GM12878 (cell line): ENCODE measurements around the gene TTC33. TPM values are rescaled to one million over a fixed set of nuclear protein-coding genes. Genes with fewer than 3 reads are reported as not detected.
"Not testable (repeated sequence)": the region's sequence is repeated elsewhere in the genome, so short reads cannot be mapped to it uniquely, and the experiment has no call there.

Source experiments
- ATAC-seq: fragments of 200-7000 bp; cut with Tn5 transposase; 3 replicates; pipeline ENCODE4 v1.9.1; 2020; ENCODE audit warnings: mild to moderate bottlenecking, moderate library complexity
- BruUV-seq: library from RNA; stranded (reverse); fragments of 400-500 nt; replicated peaks from 2 replicates; lab custom pipeline; 2021; lab: Mats Ljungman, UMichigan
- CTCF ChIA-PET: fragments of 300-600 bp; sonication (Branson Sonifier 250); formaldehyde crosslinking; extraction: SDS; loops from one replicate; lab custom pipeline; 2021; ENCODE audit warnings: inconsistent platforms; lab: Yijun Ruan, JAX
- POLR2A ChIA-PET: fragments of 350-600 bp; formaldehyde crosslinking; extraction: SDS; loops from one replicate; lab custom pipeline; 2021; ENCODE audit warnings: inconsistent platforms; lab: Charles Lee
- RAD21 ChIA-PET: fragments of 300-600 bp; sonication (Branson Sonifier 250); formaldehyde crosslinking; loops from one replicate; lab custom pipeline; 2023; ENCODE audit warnings: antibody characterized with exemption; ENCODE audit not compliant: unreplicated experiment; lab: Charles Lee
- SMC1A ChIA-PET: fragments of 300-600 bp; sonication (Branson Sonifier 250); formaldehyde crosslinking; loops from one replicate; lab custom pipeline; 2023; ENCODE audit not compliant: unreplicated experiment, uncharacterized antibody; lab: Charles Lee
- DNase-seq: peaks from one replicate; pipeline ENCODE4 v3.0.0-alpha.2; 2011; ENCODE audit warnings: low read depth, low spot score
- FAIRE-seq: peaks from 3 replicates; lab custom pipeline; 2011; peaks lifted over from hg19 to GRCh38; lab: Jason Lieb, UNC
- H2AFZ ChIP-seq: 2 replicates; pipeline ENCODE4 v1.6.0; 2011; ENCODE audit warnings: low read depth, low read length, control low read depth; ENCODE audit not compliant: control insufficient read depth
- H3K27ac ChIP-seq: 2 replicates; pipeline ENCODE4 v1.5.1; 2011; ENCODE audit warnings: control low read depth; ENCODE audit not compliant: control insufficient read depth, insufficient read depth
- H3K27me3 ChIP-seq, 2 experiments: replicated peaks in 1 of 2; 2 replicates each; pipeline versions ENCODE4 v1.6.0 to v1.6.1; 2011; ENCODE audit warnings: low read length in 1 of 2; ENCODE audit not compliant: control insufficient read depth in 2 of 2, insufficient read depth in 2 of 2
- H3K36me3 ChIP-seq, 2 experiments: 2 replicates each; pipeline ENCODE4 v1.5.1; 2011; ENCODE audit warnings: low read length in 1 of 2; ENCODE audit not compliant: control insufficient read depth in 2 of 2, insufficient read depth in 2 of 2
- H3K4me1 ChIP-seq: 2 replicates; pipeline ENCODE4 v1.6.1; 2011; ENCODE audit warnings: mild to moderate bottlenecking, low read length, moderate library complexity, mixed read lengths; ENCODE audit not compliant: control insufficient read depth, insufficient read depth
- H3K4me2 ChIP-seq: 2 replicates; pipeline ENCODE4 v1.6.0; 2011; ENCODE audit warnings: control low read depth; ENCODE audit not compliant: control insufficient read depth, insufficient read depth
- H3K4me3 ChIP-seq: fragments of 200-600 bp; sonication (generic); 2 replicates; pipeline ENCODE4 v1.5.1; 2016
- H3K79me2 ChIP-seq: 2 replicates; pipeline ENCODE4 v1.6.0; 2011; ENCODE audit warnings: low read length; ENCODE audit not compliant: control insufficient read depth, insufficient read depth
- H3K9ac ChIP-seq: 2 replicates; pipeline ENCODE4 v1.8.0; 2011; ENCODE audit warnings: low read length, control low read depth, mixed read lengths; ENCODE audit not compliant: control insufficient read depth, insufficient read depth
- H3K9me3 ChIP-seq: replicated peaks from 3 replicates; pipeline ENCODE4 v1.5.1; 2011; ENCODE audit warnings: mild to moderate bottlenecking, low read length; ENCODE audit not compliant: control insufficient read depth, insufficient read depth
- H4K20me1 ChIP-seq: 2 replicates; pipeline ENCODE4 v1.6.0; 2011; ENCODE audit not compliant: control insufficient read depth, insufficient read depth
- HDAC6 ChIP-seq: fragments of 200-600 bp; sonication (generic); IDR thresholded peaks from one replicate; pipeline ENCODE4 v1.8.0; 2017; ENCODE audit warnings: antibody characterized with exemption; ENCODE audit not compliant: unreplicated experiment
- JUNB ChIP-seq: IDR thresholded peaks from 2 replicates; pipeline ENCODE4 v1.6.1; 2016; ENCODE audit warnings: antibody characterized with exemption, mild to moderate bottlenecking
- JUND ChIP-seq: IDR thresholded peaks from 2 replicates; pipeline ENCODE4 v1.6.1; 2012; ENCODE audit warnings: low read depth, mild to moderate bottlenecking, low read length, improper control_type of control experiment, moderate library complexity
- KAT2A ChIP-seq: conservative IDR thresholded peaks from 2 replicates; pipeline ENCODE4 v1.6.1; 2011; ENCODE audit warnings: low read depth, low read length; ENCODE audit not compliant: control insufficient read depth
- MYB ChIP-seq: fragments of 150-350 bp; IDR thresholded peaks from 2 replicates; pipeline ENCODE4 v1.6.1; 2014; ENCODE audit warnings: mild to moderate bottlenecking, low read depth, low read length, borderline replicate concordance
- TCF3 ChIP-seq: IDR thresholded peaks from 2 replicates; pipeline ENCODE4 v1.6.1; 2012; ENCODE audit warnings: low read depth, mild to moderate bottlenecking, low read length, borderline replicate concordance; ENCODE audit not compliant: insufficient read depth
- WGBS: methylation state at CpG from one replicate; pipeline ENCODE4 v1.1.6; 2016; ENCODE audit warnings: low lambda C conversion rate; ENCODE audit not compliant: insufficient replicate concordance, insufficient coverage; ENCODE audit errors: missing lambda C conversion rate; 5-methylcytosine and 5-hydroxymethylcytosine counted together
- in situ Hi-C: fragments of 300-500 bp; cut with MboI; formaldehyde crosslinking; loops from 9 replicates; pipeline ENCODE4 v1.14.3; 2018; ENCODE audit warnings: mixed read lengths
- intact Hi-C: fragments of 100-400 bp; cut with micrococcal nuclease; formaldehyde crosslinking; loops from one replicate; pipeline ENCODE4 v1.14.2; 2022; ENCODE audit not compliant: unreplicated experiment
- polyA plus RNA-seq, 11 experiments: library from polyadenylated mRNA; depleted of rRNA in 4 of 11; unstranded in 6 of 11; stranded (reverse) in 5 of 11; fragments of >200 nt; fragmentation: Nextera tagmentation in 4 of 11; fragmentation: Illumina TruSeq in 1 of 11; extraction: Ambion mirVana in 4 of 11; extraction: Trizol in 1 of 11; gene quantifications; 1 replicate in 1 of 11; 2 replicates in 10 of 11; pipeline versions ENCODE4 v1.2.1 to v1.2.3, GENCODE V29; 2011 to 2016; ENCODE audit warnings: inconsistent platforms in 2 of 11, missing spikeins in 2 of 11, low read depth in 1 of 11
- total RNA-seq, 4 experiments: library from RNA; depleted of rRNA in 3 of 4; stranded (reverse); fragments of >200 nt in 3 of 4; fragmentation: Illumina TruSeq in 1 of 4; extraction: Trizol in 1 of 4; gene quantifications; 2 replicates each; pipeline versions ENCODE4 v1.2.1 to v1.2.3, GENCODE V29; 2013 to 2021
- TF ChIP-seq, protein P1 (sequence below): IDR thresholded peaks from 2 replicates; pipeline ENCODE4 v1.6.1; 2012; ENCODE audit warnings: mild to moderate bottlenecking, low read depth, low read length
- TF ChIP-seq, protein P2 (sequence below): fragments of 450-650 bp; IDR thresholded peaks from 2 replicates; pipeline ENCODE4 v1.6.1; 2017; ENCODE audit warnings: low read depth, mild to moderate bottlenecking, moderate library complexity

Gene TTC33
- total and polyA plus RNA-seq, 10 of the 15 experiments (the other 5 are each of a cell fraction or from before 2014, with no cell fraction given): 7.9 to 22.3 (median 14.6) TPM

DNA sequence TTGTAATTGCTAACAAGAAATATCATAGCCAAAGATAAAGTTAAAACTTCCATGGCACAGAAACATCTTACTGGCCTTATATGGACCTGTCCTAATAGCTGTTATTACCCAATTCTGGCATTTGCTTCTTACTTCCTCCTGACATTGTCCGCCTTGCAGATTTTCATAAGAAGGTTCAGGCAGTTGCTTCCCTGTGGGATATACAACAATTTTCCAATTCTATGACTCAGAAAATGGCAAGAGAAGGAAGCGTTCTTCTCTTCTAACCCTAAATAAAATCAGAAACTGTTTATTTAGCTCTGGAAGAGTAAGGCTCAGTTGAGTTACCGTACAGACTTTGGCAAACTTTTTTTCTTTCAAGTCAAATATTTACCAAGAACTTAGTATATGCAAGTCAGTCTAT lies 40.7 kb upstream of the TTC33 start:
- H3K9ac ChIP-seq: no peak overlapping the region; the same call in 1 of the 2 replicates
- peaks cover 0 to 1% of the 10 kb centered on the region in 2 experiments; a peak in 1 of 4 replicates for H3K27me3 ChIP-seq
- WGBS: 67% methylated on average over 3 of the region's 3 CpGs
- no peak overlapping the region for H2AFZ ChIP-seq
- H3K9me3 ChIP-seq: no peaks in the 10 kb centered on the region
- no peaks in the 10 kb centered on the region for H3K36me3 ChIP-seq
- BruUV-seq: TSS peak; percentile 49
- H3K79me2 ChIP-seq: peaks cover 47% of the 10 kb centered on the region
- in situ Hi-C loops (no loop called here), intact Hi-C loops (no loop called here)
- ChIA-PET POLR2A (no interaction called here), SMC1A (interaction anchor here (1.1 kb wide), 1 partner anchor 19 kb away, joined by 3 read pairs; no protein-coding TSS in a partner anchor), RAD21 (no interaction called here), CTCF (no interaction called here)
- TF ChIP-seq, protein P1, sequence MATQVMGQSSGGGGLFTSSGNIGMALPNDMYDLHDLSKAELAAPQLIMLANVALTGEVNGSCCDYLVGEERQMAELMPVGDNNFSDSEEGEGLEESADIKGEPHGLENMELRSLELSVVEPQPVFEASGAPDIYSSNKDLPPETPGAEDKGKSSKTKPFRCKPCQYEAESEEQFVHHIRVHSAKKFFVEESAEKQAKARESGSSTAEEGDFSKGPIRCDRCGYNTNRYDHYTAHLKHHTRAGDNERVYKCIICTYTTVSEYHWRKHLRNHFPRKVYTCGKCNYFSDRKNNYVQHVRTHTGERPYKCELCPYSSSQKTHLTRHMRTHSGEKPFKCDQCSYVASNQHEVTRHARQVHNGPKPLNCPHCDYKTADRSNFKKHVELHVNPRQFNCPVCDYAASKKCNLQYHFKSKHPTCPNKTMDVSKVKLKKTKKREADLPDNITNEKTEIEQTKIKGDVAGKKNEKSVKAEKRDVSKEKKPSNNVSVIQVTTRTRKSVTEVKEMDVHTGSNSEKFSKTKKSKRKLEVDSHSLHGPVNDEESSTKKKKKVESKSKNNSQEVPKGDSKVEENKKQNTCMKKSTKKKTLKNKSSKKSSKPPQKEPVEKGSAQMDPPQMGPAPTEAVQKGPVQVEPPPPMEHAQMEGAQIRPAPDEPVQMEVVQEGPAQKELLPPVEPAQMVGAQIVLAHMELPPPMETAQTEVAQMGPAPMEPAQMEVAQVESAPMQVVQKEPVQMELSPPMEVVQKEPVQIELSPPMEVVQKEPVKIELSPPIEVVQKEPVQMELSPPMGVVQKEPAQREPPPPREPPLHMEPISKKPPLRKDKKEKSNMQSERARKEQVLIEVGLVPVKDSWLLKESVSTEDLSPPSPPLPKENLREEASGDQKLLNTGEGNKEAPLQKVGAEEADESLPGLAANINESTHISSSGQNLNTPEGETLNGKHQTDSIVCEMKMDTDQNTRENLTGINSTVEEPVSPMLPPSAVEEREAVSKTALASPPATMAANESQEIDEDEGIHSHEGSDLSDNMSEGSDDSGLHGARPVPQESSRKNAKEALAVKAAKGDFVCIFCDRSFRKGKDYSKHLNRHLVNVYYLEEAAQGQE: no peak
- TF ChIP-seq, protein P2, sequence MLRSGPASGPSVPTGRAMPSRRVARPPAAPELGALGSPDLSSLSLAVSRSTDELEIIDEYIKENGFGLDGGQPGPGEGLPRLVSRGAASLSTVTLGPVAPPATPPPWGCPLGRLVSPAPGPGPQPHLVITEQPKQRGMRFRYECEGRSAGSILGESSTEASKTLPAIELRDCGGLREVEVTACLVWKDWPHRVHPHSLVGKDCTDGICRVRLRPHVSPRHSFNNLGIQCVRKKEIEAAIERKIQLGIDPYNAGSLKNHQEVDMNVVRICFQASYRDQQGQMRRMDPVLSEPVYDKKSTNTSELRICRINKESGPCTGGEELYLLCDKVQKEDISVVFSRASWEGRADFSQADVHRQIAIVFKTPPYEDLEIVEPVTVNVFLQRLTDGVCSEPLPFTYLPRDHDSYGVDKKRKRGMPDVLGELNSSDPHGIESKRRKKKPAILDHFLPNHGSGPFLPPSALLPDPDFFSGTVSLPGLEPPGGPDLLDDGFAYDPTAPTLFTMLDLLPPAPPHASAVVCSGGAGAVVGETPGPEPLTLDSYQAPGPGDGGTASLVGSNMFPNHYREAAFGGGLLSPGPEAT: no peak
- TF ChIP-seq HDAC6 (no peak), KAT2A (no peak), JUNB (no peak), TCF3 (no peak), JUND (no peak), MYB (no peak)
- H3K4me1 ChIP-seq: no peaks in the 10 kb centered on the region
- peak overlapping the region; percentile 84 for H3K4me3 ChIP-seq
- no peak for FAIRE-seq
- H3K4me2 ChIP-seq: peak overlapping the region; percentile 80
- no peak overlapping the region for H3K27ac ChIP-seq
- ATAC-seq: no peak
- no peak for DNase-seq
- no peaks in the 10 kb centered on the region for H4K20me1 ChIP-seq

DNA sequence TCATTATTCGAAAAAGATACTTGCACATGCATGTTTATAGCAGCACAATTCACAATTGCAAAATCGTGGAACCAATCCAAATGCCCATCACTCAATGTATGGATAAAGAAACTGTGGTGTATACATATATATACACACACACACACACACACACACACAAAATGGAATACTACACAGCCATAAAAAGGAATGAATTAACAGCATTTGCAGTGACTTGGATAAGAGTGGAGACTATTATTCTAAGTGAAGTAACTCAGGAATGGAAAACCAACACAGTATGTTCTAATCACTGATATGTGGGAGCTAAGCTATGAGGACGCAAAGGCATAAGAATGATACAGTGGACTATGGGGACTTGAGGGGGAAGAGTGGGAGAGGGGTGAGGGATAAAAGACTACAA lies 39.1 kb upstream of the TTC33 start:
- H3K36me3 ChIP-seq, intact Hi-C loops, DNase-seq, H3K4me1 ChIP-seq, RAD21 ChIA-PET, H3K4me3 ChIP-seq, SMC1A ChIA-PET, in situ Hi-C loops, ATAC-seq, H3K27ac ChIP-seq, FAIRE-seq, H3K27me3 ChIP-seq, POLR2A ChIA-PET, H4K20me1 ChIP-seq, BruUV-seq, CTCF ChIA-PET, H2AFZ ChIP-seq, H3K4me2 ChIP-seq, H3K9ac ChIP-seq, H3K9me3 ChIP-seq: not testable (repeated sequence)
- whole genome bisulfite sequencing: 95% methylated on average over 3 of the region's 3 CpGs
- H3K79me2 ChIP-seq: peaks cover 58% of the 10 kb centered on the region
